ENCODE data around the gene LTBP4.
A peak's percentile ranks its signal among the peaks of the same experiment; 100 is the strongest.

The LTBP4 gene

DNA sequence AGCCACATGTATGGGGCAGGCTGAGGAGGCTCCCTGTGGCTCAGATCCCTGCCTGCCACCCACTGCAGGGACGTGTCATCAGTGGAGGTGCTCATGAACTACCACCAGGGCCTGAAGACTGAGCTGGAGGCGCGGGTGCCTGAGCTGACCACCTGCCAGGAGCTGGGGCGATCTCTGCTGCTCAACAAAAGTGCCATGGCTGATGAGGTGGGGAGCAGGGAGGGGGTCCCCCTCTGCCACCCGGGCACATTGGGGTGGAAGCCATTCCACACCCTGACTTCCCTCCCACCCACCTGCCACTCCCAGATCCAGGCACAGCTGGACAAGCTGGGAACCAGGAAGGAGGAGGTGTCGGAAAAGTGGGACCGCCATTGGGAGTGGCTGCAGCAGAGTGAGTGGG is 35.8 kb upstream of the LTBP4 start:
- Histone ChIP-seq H3K27me3 (ENCODE audit: control insufficient read depth in 1 of 2, insufficient read depth in 2 of 2, low read length in 2 of 2) (peaks cover 22 to 29% of the 10 kb centered on the region in 2 donors), H3K9me3 (ENCODE audit: low read length) (no peaks in the 10 kb centered on the region), H3K27ac (ENCODE audit: low read depth, low read length) (no peak overlapping the region), H3K9ac (ENCODE audit: low read length) (no peak overlapping the region), H3K4me1 (ENCODE audit: insufficient read depth, low read length) (peaks cover 5% of the 10 kb centered on the region), H3K36me3 (ENCODE audit: insufficient read depth, low read length) (no peaks in the 10 kb centered on the region), H3K4me3 (ENCODE audit: low read depth in 1 of 2, low read length in 2 of 2) (no peak overlapping the region)

GRCh38 chr19:40565910-40566495 is 35.2 kb upstream of the LTBP4 start:
- H3K36me3 ChIP-seq (ENCODE audit: insufficient read depth, low read length), result no peaks in the 10 kb centered on the region
- peaks cover 5% of the 10 kb centered on the region for H3K4me1 ChIP-seq (ENCODE audit: insufficient read depth, low read length)
- H3K9ac ChIP-seq (ENCODE audit: low read length), result no peak overlapping the region
- H3K4me3 ChIP-seq (ENCODE audit: low read depth in 1 of 2, low read length in 2 of 2), result no peak overlapping the region
- H3K9me3 ChIP-seq (ENCODE audit: low read length), result no peaks in the 10 kb centered on the region
- no peak overlapping the region for H3K27ac ChIP-seq (ENCODE audit: low read depth, low read length)
- peaks cover 22 to 29% of the 10 kb centered on the region in 2 donors for H3K27me3 ChIP-seq (ENCODE audit: control insufficient read depth in 1 of 2, insufficient read depth in 2 of 2, low read length in 2 of 2)

DNA sequence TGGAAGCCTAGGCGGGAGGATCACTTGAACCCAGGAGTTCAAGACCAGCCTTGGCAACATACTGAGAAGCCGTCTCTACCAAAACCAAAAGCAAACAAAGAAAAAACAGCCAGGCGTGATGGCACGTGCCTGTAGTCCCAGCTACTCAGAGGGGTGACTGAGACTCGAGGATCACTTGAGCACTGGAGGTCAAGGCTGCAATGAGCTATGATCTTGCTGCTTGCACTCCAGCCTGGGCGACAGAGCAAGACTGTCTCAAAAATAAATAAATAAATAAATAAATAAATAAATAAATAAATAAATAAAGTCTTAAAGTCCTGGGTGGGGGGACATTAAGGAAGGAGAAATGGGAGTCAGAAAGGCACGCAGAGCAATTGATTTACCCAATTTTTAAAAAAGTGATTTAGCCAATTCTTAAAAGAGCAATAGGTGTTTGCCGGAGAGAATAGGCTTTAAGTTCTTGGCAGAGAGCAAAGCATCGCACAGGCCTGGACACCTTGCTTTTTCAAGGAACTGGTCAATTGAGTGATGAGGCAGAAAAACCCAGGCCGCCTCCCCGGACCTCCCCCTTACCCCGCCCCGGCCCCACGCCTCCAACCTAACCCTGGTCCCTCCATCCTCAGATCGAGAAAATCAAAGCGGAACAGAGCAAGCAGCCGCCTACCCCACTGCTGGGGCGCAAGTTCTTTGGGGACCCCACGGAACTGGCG is 34.0 kb upstream of the LTBP4 start:
- peaks cover 22 to 29% of the 10 kb centered on the region in 2 donors for H3K27me3 ChIP-seq (ENCODE audit: control insufficient read depth in 1 of 2, insufficient read depth in 2 of 2, low read length in 2 of 2)
- no peak overlapping the region for H3K27ac ChIP-seq (ENCODE audit: low read depth, low read length)
- no peaks in the 10 kb centered on the region for H3K9me3 ChIP-seq (ENCODE audit: low read length)
- H3K36me3 ChIP-seq (ENCODE audit: insufficient read depth, low read length), result no peaks in the 10 kb centered on the region
- peaks cover 5% of the 10 kb centered on the region for H3K4me1 ChIP-seq (ENCODE audit: insufficient read depth, low read length)
- peak overlapping the region in 1 of 2 donors; percentile 20 for H3K4me3 ChIP-seq (ENCODE audit: low read depth in 1 of 2, low read length in 2 of 2)
- H3K9ac ChIP-seq (ENCODE audit: low read length), result no peak overlapping the region

DNA sequence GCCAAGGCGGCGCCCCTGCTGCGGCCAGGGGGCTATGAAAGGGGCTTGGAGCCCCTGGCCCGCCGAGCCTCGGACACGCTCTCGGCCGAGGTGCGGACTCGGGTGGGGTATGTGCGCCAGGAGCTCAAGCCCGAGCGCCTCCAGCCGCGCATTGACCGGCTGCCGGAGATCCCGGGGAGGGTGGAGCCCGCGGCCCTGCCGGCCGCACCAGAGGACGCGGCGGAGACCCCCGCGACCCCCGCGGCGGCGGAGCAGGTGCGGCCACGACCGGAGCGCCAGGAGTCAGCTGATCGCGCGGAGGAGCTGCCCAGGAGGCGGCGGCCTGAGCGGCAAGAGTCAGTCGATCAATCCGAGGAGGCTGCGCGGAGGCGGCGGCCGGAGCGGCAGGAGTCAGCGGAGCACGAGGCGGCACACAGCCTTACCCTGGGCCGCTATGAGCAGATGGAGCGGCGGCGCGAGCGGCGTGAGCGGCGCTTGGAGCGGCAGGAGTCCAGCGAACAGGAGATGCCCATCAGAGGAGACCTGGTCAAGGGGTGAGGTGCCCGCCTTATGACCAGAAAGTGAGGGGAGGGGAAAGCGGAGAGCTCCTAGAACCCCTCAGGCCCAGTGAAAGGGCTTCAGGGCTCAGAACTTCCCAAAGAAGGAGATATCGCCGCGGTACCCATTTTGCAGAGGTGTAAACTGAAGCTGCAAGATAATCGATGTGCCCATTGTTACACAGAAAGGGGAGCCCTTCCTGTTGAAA is 33.2 kb upstream of the LTBP4 start:
- Histone ChIP-seq H3K9me3 (ENCODE audit: low read length) (no peaks in the 10 kb centered on the region), H3K9ac (ENCODE audit: low read length) (no peak overlapping the region), H3K4me1 (ENCODE audit: insufficient read depth, low read length) (peaks cover 5% of the 10 kb centered on the region), H3K36me3 (ENCODE audit: insufficient read depth, low read length) (no peaks in the 10 kb centered on the region), H3K27ac (ENCODE audit: low read depth, low read length) (no peak overlapping the region), H3K27me3 (ENCODE audit: control insufficient read depth in 1 of 2, insufficient read depth in 2 of 2, low read length in 2 of 2) (peaks cover 22 to 29% of the 10 kb centered on the region in 2 donors), H3K4me3 (ENCODE audit: low read depth in 1 of 2, low read length in 2 of 2) (peak overlapping the region in 1 of 2 donors; percentile 20)

GRCh38 chr19:40570313-40571004 is 30.7 kb upstream of the LTBP4 start:
- Histone ChIP-seq H3K27me3 (ENCODE audit: control insufficient read depth in 1 of 2, insufficient read depth in 2 of 2, low read length in 2 of 2) (peaks cover 20 to 26% of the 10 kb centered on the region in 2 donors), H3K36me3 (ENCODE audit: insufficient read depth, low read length) (no peaks in the 10 kb centered on the region), H3K27ac (ENCODE audit: low read depth, low read length) (no peak overlapping the region), H3K4me3 (ENCODE audit: low read depth in 1 of 2, low read length in 2 of 2) (peak overlapping the region; percentile 1 to 47), H3K4me1 (ENCODE audit: insufficient read depth, low read length) (peaks cover 5% of the 10 kb centered on the region), H3K9ac (ENCODE audit: low read length) (no peak overlapping the region), H3K9me3 (ENCODE audit: low read length) (no peaks in the 10 kb centered on the region)

- H3K4me3 ChIP-seq (ENCODE audit: low read depth in 1 of 2, low read length in 2 of 2), result peak overlapping the region in 1 of 2 donors; percentile 45
- no peaks in the 10 kb centered on the region for H3K36me3 ChIP-seq (ENCODE audit: insufficient read depth, low read length)
- no peaks in the 10 kb centered on the region for H3K9me3 ChIP-seq (ENCODE audit: low read length)
- no peak overlapping the region for H3K27ac ChIP-seq (ENCODE audit: low read depth, low read length)
- no peak overlapping the region for H3K9ac ChIP-seq (ENCODE audit: low read length)
- peaks cover 15 to 21% of the 10 kb centered on the region in 2 donors for H3K27me3 ChIP-seq (ENCODE audit: control insufficient read depth in 1 of 2, insufficient read depth in 2 of 2, low read length in 2 of 2)
- H3K4me1 ChIP-seq (ENCODE audit: insufficient read depth, low read length), result peaks cover 8% of the 10 kb centered on the region
Measured at GRCh38 chr19:40571005-40571318, 30.2 kb upstream of the LTBP4 start.

DNA sequence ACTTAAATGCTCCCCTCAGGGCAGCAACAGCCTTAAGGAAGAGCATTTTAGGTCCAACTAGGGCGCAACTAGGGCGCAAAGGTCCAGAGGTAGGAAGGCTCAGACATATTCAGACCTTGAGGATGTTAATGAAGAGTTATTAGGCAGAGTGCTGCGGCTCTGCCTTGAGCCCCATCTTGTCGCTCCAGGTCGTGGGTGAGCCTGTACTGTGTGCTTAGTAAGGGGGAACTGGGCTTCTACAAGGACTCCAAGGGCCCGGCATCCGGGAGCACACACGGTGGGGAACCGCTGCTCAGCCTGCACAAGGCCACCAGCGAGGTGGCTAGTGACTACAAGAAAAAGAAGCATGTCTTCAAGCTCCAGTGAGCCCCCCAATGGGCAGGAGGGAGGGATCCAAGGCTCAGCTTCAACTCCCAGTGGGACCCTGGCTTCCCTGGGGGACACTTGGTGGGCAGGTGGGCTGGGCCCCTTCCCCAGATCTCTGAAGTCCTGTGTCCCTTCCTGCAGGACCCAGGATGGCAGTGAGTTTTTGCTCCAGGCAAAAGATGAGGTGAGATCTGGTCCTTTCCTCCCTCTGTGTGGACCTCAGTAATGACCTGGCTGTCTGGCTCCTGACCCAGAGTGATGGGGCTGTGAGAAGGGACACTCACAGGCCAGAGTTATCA is 29.2 kb upstream of the LTBP4 start:
- no peak overlapping the region for H3K9ac ChIP-seq (ENCODE audit: low read length)
- no peaks in the 10 kb centered on the region for H3K9me3 ChIP-seq (ENCODE audit: low read length)
- no peaks in the 10 kb centered on the region for H3K36me3 ChIP-seq (ENCODE audit: insufficient read depth, low read length)
- H3K27me3 ChIP-seq (ENCODE audit: control insufficient read depth in 1 of 2, insufficient read depth in 2 of 2, low read length in 2 of 2), result peaks cover 7 to 15% of the 10 kb centered on the region in 2 donors
- no peak overlapping the region for H3K4me3 ChIP-seq (ENCODE audit: low read depth in 1 of 2, low read length in 2 of 2)
- peaks cover 9% of the 10 kb centered on the region for H3K4me1 ChIP-seq (ENCODE audit: insufficient read depth, low read length)
- H3K27ac ChIP-seq (ENCODE audit: low read depth, low read length), result no peak overlapping the region

DNA sequence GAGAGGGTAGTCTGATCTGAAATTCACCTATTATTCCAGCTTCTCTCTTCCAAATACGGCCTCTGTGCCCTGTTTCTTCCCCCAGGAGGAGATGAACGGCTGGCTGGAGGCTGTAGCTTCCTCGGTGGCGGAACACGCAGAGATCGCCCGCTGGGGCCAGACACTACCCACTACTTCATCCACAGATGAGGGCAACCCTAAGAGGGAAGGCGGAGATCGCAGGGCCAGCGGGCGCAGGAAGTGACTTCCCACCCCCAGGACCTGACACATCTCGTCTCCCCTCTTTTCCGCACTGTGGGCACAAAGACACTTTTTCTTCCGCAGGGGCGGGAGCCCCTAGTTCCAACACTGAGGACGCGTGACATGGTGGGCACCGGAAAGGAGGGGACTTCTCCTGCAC is 25.8 kb upstream of the LTBP4 start:
- no peaks in the 10 kb centered on the region for H3K27me3 ChIP-seq (ENCODE audit: control insufficient read depth in 1 of 2, insufficient read depth in 2 of 2, low read length in 2 of 2)
- no peak overlapping the region for H3K27ac ChIP-seq (ENCODE audit: low read depth, low read length)
- peaks cover 14% of the 10 kb centered on the region for H3K4me1 ChIP-seq (ENCODE audit: insufficient read depth, low read length)
- no peak overlapping the region for H3K9ac ChIP-seq (ENCODE audit: low read length)
- H3K36me3 ChIP-seq (ENCODE audit: insufficient read depth, low read length), result peaks cover 5% of the 10 kb centered on the region
- no peaks in the 10 kb centered on the region for H3K9me3 ChIP-seq (ENCODE audit: low read length)
- no peak overlapping the region for H3K4me3 ChIP-seq (ENCODE audit: low read depth in 1 of 2, low read length in 2 of 2)

DNA sequence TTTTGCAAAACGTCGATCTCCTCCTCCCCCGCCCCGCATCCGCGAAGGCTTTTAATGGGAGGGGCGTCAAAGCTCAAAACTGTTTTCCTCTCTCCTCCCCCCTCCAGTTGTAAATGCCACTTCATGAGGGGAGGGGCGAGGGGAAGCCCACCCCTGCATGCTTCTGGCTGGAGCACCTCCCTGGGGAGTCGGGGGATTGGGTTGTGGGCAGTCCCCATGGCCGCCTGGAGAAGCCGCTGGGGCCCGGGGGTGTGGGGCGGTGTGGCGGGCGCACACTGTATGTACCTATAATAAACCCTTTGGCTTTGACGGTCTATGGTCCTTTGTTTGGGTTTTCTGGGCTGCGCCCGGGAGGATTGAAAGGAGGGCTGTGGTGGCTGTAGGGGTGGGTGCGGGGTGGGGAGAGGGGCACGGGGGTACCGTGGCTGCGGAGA is 25.0 kb upstream of the LTBP4 start:
- H3K4me1 ChIP-seq (ENCODE audit: insufficient read depth, low read length), result peaks cover 13% of the 10 kb centered on the region
- H3K9ac ChIP-seq (ENCODE audit: low read length), result no peak overlapping the region
- peaks cover 13% of the 10 kb centered on the region for H3K36me3 ChIP-seq (ENCODE audit: insufficient read depth, low read length)
- H3K4me3 ChIP-seq (ENCODE audit: low read depth in 1 of 2, low read length in 2 of 2), result peak overlapping the region in 1 of 2 donors; percentile 95
- H3K27me3 ChIP-seq (ENCODE audit: control insufficient read depth in 1 of 2, insufficient read depth in 2 of 2, low read length in 2 of 2), result no peaks in the 10 kb centered on the region
- no peaks in the 10 kb centered on the region for H3K9me3 ChIP-seq (ENCODE audit: low read length)
- no peak overlapping the region for H3K27ac ChIP-seq (ENCODE audit: low read depth, low read length)

GRCh38 chr19:40576585-40577451 is 24.4 kb upstream of the LTBP4 start, which contains the start of gene SHKBP1:
SHKBP1 (plus strand) TSS chr19:40576873; CDS start chr19:40576900, 27 bp downstream.
- Histone ChIP-seq H3K4me3 (ENCODE audit: low read depth in 1 of 2, low read length in 2 of 2) (peak within 1 kb of the TSS; percentile 80 to 95), H3K9ac (ENCODE audit: low read length) (peak within 1 kb of the TSS; percentile 46), H3K4me1 (ENCODE audit: insufficient read depth, low read length) (peaks cover 13% of the 10 kb centered on the region), H3K27me3 (ENCODE audit: control insufficient read depth in 1 of 2, insufficient read depth in 2 of 2, low read length in 2 of 2) (no peaks in the 10 kb centered on the region), H3K27ac (ENCODE audit: low read depth, low read length) (peak within 1 kb of the TSS; percentile 88), H3K9me3 (ENCODE audit: low read length) (no peaks in the 10 kb centered on the region), H3K36me3 (ENCODE audit: insufficient read depth, low read length) (peaks cover 17% of the 10 kb centered on the region)

Data from muscle layer of colon (tissue), 2 donors.